ENCODE results near the gene PCSK6.

The PCSK6 gene

DNA sequence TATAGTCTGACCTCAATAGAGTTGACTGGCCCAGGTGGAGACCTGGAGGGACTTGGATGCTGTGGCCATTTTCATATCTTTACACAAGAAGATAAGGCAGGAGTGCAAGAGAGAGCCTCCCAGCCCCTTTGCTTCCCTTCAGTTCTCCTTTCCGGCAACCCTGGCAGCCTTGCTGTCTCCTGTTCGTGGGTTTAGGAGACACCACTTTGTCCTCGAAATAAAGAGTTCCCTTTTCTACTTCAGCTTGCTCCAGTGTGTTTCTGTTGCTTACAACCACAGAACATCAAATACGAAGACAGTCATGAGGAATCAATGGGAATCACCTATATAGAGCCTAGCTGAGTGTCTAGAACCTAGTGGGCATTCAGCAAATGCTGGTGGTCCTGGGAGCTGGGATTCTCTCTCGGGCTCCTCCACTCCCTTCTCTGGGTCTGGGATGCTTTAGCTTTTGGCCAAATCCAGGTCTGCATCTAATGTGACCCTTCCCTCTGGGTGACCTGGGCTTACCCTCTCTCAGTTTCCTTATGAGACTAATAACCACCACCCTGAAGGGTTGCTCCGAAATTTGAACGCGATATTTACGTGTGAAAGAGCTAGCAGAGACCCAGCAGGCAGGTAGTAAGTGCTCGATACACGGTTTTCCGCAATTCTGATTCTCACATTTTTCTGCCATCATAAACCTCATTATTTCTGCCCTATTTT is 44.5 kb downstream of the PCSK6 start:
- DNase-seq, result no peak

DNA sequence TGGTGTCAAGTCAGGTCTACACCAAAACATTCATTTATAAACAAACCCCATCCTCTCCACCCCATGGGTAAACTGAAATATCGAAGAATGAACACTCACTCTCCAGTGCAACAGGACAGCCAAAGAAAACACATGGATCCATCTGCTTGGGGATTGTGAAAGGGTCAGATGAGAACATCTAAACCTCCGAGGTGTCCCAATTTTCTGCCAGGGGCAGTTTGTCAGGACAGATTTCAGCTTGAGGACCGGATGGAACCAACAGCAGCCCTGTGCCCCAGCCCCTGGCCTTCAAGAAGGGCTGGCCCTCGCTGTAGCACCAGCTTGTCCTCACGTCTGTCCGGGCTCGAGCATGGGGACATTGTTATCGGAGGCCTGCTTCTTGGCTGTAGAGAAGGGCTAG is 45.5 kb downstream of the PCSK6 start:
- DNase-seq, result no peak

DNA sequence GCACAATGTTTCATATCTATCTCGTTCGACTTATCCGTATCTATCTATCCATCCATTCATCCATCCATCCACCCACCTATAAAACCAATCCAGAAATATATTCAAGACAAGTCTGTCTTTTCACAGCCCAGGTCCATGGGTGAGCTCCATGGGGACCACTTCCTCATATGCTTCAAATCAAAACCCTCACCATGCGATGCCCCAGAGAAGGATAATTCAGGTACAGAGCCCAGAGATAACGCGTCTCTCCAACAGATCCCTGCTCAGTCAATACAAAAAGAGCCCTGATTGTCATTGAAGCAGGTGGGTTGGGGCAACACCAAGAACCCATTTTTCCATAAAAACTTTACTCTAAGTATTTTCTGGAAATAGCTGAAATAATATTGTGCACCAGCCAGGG is 47.2 kb downstream of the PCSK6 start:
- no peak for DNase-seq

DNA sequence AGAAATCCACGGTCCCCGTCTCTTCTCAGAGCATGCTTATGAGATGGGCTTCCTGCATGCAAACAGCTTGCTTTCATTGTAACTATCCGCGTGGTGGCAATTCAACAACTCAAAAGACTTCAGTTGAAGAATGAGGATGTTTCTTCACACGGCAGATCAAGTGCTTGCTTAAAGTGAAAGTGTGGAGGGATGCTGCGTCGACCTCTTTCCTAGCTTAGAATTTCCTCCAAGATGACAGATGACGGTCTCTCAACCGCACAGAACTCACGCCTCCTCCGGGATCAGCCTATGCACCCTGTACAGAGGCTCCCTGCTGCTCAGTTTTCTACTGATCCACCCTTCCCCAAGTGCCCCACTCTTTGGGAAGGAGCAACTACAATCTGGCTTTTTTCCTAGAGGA is 47.8 kb downstream of the PCSK6 start:
- no peak for DNase-seq

DNA sequence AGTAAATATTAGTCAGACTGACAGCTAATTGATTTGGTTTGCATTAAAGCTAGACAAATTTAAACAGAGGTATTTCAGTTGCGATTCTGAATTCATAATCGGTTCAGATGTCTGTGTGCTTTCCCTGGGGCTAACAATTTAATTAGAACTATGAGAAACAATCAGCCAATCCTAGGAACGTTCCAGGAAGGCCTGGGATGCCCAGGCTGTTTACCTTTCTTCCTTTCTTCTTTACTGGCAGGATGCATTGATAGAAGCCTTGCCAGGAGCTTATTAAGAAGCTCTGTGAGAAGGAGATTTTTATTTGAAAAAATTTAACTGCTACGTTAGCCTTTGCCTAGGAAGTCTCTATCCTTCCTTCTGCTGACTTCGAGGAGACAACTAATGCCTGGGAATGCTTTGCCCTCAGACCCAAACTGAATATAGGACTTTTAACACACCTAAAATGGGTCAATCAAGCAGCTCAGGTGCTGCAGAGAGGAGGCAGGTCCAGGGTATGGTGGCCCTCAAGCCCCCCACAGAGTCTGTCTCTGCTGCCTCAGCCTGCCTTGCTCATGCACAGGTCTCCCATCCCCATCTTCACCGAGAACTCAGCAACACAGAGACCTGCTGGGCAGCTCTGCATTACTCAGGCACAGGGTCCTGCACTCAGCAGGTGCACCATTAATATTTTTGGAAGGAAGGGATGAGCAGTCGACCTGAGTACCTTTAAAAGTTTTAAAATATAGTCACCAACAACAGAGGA is 48.5 kb downstream of the PCSK6 start:
- no peak for DNase-seq

DNA sequence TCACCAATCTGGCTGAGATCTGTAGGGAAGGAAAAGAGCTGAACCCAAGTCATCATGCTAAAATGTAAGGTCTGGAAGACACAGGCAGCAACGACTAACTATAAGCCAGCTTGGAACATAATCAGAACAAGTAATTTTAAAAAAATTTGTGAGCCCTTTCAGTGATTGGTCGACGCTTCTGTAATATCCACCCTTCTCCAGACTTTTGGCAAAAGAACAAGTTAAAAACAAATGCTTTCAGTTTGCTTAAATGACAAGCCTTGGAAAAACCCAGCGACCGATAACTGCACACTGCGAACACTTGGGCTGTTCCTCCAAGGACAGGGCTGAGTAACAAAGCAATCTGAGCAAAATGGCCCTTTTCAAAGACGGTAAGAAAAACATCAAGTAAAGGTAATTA is 49.6 kb downstream of the PCSK6 start:
- no peak for DNase-seq

DNA sequence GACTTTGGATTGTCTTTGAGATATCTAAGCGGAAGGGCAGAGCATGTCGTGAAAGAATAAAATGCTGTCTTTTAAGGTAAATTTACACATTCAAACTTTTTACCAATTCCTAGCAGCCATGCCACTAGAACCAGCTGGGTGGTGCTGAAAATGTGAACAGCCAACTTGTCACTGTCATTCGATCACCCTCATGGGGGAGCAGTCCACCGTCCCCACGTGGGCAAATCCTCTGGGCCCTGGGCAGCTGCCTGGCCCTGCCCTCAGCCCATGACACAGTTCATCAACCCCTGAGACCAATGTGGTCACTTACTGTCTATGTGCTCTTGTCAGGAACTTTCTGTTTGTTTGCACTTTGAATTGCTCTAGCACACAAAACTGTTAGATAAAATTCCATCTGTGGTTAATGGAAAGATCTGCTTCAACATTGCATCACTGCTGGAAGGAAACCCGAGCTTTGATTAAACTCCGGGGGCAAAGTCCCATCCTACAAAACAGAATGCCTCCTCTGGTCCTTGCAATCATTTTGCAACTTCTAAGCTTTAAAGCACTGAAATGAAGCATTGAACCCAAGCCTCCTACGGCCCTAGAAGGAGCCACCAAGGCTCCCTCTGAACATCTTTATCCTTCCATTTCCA is 50.1 kb downstream of the PCSK6 start:
- no peak for DNase-seq

DNA sequence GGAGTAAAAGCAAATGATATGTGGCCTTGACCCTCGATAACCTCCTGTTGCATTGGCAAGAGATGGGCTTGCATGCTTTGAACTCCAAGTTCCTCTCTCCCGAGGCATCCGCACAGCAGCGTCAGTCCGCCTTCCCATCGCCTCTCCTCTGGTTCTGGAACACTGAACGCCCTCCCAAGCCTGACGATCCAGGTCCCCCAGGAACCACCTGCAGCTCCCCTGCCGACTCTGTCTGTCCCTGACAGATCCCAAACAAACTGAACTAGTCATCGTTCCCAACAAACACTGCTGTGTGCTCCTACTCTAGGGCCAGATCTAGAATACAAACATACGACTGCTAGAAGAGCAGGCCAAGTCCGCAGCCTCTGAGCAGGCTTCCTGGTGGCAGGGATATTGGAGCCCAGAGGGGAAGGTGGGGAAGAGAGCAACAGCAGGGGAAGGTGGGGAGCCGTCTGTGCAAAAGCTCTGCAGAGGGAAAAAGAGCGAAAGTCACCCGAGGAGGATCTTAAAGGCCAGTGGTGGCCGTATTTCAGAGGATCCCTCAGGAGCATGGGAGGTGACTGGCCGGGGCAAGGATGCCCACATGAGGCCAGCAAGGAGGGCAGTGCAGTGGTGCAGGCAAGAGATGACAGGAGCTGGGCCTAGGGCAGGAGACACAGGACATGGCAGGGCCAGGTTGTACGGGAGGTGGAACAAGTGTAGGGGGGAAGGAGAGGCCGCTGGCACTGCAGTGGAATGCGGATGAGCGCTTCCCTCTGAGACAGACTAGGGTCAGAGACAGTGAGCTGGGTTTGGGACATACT is 50.8 kb downstream of the PCSK6 start:
- DNase-seq, result no peak

DNA sequence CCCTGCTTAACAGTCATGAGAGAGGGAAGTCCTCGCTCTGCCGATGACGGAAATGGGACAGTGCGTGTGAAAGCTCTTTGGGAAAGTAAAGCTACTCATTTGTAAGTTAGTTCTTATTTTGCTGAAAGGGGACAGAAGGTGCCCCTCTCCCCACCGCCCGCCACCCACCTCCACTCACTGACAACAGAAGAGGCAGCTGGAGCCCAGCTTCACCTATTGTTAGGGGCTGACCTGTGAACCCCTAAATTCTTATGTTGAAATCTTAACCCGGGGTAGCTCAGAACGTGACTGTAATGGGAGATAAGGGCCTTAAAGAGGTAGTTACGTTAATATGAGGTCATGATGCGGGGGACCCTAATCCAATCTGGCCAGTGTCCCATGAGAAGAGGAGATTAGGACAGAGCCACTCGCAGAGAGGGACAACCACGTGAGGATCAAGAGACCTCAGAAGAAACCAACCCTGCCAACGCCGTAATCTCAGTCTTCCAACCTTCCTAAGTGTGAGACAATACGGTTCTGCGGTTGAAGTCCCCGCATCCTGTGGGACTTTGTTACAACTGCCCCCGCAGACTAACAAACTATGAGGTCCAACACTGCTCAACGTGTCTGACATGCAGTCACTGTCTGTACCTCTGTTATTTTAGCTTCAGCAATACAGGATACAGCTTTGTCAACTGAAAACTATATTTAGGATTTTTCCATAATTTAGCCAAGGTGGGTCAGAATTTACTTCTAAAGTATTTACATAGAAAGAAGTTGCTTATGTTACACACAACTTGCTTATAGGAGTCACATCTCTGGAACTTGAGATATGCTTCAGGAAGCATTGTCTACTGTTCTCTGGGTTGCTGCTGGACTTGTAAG is 51.7 kb downstream of the PCSK6 start:
- DNase-seq, result no peak

DNA sequence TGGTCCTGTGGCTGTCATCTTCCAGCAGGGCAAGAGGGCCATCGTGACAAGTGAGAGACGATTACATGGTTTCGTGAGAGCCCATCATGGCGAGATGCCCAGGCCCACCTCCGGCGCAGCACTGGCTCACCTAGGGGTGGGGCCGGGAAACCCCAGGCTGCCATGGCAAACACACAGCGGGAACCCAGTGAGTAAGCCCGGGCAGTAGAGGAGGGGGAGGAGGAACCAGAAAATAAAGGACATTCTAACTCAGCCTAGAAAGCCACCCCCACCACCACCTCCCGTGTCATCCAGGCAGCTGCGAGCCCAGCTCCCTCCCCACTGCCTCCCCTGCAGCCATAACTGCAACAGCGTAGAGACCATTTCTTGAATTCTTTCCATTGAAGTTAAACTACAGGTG is 52.3 kb downstream of the PCSK6 start:
- DNase-seq, result no peak

DNA sequence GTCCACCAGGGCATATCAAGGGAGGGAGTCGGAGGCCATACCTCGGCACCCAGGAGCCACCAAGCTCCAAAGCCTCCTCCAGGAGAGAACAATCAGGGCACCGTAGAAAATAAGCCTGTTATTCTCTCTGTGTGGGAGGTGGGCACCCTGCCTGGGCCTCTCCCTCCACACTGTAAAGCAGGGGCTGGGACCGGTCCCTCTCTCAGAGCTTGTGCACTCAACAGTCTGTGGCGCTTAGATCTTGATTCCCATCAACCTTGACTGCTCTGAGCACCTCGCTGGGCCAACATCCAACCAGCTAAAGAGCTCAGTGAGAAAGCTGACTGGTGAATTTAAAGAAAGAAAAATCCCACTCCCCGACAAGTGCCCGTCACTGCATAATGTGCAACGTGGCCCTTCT is 53.0 kb downstream of the PCSK6 start:
- no peak for DNase-seq

DNA sequence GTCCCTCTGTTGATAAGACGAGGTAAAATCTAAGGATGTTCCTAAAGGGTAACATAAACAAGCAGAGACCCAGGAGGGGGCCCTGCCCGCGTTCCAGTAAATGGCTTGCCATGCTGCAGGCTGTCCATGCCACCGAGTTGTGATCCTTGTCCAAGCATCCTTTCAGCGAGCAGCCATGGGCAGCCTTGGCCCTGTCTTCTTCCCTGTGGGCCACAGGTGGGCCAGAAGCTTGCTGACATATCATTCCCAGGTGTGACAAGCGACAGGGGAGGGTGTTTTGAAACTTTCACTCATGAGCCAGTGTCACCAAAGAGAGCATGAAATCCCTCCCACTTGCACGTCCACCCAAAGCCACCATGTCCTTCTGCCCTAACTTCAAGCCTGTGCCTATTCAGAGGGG is 53.7 kb downstream of the PCSK6 start:
- DNase-seq, result no peak

DNA sequence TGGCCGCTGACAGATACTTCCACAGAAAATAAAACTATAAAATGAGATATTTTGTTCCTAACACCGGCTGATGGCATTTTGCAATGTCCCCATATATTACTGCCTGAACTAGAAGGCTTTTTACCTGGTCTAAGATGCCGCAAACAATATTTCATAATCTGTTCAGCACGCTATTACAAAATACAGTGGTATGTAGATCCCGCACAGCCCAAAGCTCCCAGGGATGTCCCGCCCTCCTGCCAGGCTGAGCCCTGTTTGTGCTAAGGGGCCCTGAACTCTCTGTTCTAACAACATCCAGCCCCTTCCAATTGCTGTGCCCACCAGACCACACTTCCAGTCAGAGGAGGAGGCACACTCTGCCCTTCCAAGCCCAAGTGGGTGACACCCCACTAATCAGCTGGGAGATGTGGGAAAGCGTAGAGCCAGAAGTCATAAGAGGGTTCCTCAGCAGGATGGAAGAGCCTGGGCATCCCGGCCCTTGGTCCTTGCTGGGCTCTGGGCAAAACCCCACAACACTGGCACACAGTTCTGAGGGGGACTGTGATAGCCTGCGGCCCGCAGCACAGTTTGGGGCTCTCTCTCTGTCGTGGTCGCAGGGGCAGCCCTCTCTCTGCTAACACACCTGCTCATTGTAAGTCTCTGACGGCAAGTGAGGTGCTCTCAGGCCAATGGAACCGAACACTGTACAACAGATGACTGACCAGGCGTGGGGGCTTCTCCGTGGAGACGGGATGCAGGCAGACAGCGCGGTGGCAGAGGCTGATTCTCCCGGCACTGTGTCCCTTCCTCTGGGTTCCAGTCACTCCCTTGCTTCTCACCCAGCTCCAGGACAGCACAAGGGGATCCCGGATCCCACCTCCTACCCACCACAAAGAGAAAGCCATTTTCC is 55.2 kb downstream of the PCSK6 start:
- no peak for DNase-seq

DNA sequence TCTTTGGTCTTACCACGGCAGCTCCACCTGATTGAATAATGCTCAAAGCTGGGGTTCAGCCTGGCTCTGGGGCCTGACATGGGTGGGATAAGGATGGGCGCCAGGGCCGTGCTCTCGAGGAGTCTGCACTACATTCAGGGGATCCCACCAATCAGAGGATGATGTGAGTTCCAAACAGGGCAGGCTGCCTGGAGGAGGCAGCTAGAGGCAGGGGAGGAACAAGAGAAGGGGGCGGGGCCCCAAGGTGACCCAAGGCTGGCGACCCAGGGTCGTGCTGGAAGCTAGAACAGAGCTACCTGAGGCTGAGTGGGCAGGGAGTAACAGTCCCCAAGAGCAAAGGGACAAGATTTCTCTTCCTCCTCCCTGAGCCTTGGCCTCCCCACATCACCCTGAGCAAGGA is 56.1 kb downstream of the PCSK6 start:
- no peak for DNase-seq

DNA sequence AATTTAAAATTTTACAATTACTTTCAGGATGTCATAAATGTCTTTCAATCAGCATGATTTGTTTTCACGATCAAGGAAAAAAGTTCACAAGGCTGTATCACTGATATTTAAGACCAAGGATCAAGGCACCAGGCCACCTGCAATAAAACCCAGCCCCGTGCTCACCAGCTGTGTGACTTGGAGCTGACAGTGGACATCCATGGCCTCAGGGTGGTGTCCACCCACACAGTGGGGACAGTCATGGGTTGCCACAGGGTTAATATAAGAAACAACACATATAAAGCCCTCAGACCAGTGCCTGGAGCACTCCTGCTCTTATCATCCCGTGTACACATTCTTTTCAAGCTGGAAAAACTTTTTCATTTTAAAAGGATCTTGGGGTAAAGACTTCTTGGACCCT is 56.5 kb downstream of the PCSK6 start:
- no peak for DNase-seq

DNA sequence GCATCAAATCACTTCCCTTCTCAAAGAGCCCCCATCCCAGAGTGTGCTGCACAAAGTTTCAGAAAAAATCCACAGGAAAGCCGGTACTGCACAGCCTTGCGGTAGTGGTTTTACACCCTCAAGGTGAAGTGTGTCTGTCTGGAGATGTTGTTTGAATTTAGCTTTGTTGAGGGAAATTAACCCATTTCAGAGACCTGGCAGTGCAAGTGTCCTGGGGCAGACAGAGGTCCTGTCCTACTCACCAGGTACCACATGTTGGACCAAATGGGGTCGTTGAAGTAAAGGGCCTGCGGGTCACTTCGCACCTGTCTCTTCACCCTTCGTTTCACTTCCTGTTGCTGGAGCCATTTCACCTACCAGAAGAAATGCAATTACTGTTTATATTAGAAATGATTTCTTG is 57.8 kb downstream of the PCSK6 start:
- no peak for DNase-seq

DNA sequence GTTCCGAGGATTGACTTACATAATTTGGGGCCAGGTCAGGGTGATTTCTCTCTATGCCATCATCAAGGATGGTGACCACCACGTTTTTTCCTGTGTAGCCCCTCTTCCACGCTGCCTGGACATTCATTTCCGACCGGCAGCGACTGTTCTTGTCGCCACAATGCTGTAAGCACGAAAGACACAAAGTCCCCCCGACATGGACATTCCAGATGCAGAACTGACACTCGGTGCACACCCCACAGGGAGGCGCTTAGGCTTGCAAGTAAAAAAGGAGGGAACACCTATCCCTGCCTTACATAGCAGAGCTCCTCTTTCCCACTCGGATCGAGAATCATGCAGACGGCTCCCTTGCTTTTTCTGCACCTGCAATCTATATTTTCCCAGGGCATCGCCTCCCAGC is 58.2 kb downstream of the PCSK6 start:
- DNase-seq, result no peak

DNA sequence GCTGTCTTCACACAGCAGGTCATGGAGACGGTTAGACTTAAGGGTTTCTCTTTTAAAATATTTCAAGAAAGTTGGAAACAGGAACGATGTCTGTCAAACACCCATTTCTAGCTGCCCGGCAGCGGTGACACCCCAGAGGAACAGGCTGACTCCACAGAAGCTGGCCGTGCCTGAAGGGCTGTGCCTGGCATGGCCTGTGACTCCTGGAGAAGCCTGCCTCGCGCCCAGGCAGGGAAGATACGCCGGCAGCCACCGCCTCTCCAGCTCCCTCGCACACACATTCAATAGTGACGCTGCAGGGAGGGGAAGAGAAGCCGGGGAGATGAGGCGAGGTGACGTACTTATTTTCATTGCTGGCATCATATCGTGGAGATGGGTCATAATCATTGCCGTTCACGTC is 59.9 kb downstream of the PCSK6 start:
- no peak for DNase-seq

DNA sequence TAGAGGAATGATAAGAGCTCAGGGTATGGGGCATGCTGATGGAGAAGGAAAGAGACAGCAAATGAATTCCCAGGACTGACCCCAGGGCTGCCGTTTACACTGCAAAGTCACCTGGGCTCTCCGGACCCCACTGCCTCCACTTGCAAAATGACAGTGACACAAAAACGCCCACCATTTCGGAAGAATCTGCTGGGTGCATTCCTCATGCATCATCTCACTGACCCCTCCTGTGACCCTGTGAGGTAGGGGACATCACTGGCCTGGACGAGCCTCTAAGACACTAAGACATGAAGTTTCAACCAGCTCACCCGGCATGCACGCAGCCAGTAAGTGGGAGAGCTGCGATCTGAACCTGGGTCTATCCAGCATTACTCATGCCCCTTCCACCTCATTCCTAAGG is 60.3 kb downstream of the PCSK6 start:
- no peak for DNase-seq

DNA sequence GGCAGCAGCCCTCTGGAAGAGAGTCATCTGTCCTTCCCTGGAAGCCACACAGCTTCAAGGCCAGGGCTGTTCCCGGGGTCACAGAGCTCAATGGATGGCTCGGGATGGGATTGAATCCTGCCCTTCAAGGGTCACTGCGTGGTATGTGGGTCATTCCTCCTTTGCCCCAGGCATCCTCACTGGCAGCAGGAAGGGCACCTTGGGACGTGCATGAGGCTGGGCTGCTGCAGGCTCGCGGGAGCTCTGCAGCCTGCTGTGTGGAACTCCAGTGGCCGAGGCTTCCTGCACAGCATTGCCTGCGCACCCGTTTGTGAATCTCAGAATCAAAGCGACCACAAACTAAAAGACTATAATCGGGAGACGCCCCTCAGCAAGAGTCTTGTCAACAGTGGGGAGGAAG is 60.7 kb downstream of the PCSK6 start:
- DNase-seq, result no peak

Measured in stimulated activated CD4-positive, alpha-beta T cell treated with anti-CD3 and anti-CD28 coated beads, Interleukin-12 subunit alpha, Interleukin-12 subunit beta, amount 100 ng/mL, for 4 hours (primary cell).